Activated CD4-positive, alpha-beta T cell treated with anti-CD3 and anti-CD28 coated beads, Interleukin-10, Interleukin-2, amounts not matched to agents 100 ng/mL and 50 ng/mL, durations not matched to agents 16 hours and 8 hours (primary cell): ENCODE data around the gene SPNS3.

Experiments used
- DNase-seq: peaks from one replicate; pipeline ENCODE4 v3.0.0-alpha.2; 2020

The SPNS3 gene

GRCh38 chr17:4474093-4474492 lies 40.4 kb downstream of the SPNS3 start:
- DNase-seq, result no peak

GRCh38 chr17:4475001-4475400 lies 41.3 kb downstream of the SPNS3 start:
- DNase-seq, result no peak

- no peak for DNase-seq
These were observed 41.7 kb downstream of the SPNS3 start for GRCh38 chr17:4475463-4475862.

GRCh38 chr17:4476017-4476416 lies 42.3 kb downstream of the SPNS3 start:
- DNase-seq, result no peak

- DNase-seq, result no peak
These were observed 42.9 kb downstream of the SPNS3 start for GRCh38 chr17:4476511-4477070.

GRCh38 chr17:4477255-4477791 lies 43.6 kb downstream of the SPNS3 start:
- DNase-seq, result no peak

GRCh38 chr17:4478318-4478830 lies 44.6 kb downstream of the SPNS3 start:
- no peak for DNase-seq

- no peak for DNase-seq
These were observed 45.7 kb downstream of the SPNS3 start for GRCh38 chr17:4479340-4479981.

GRCh38 chr17:4479982-4480751 lies 46.4 kb downstream of the SPNS3 start:
- DNase-seq, result no peak

- peak; percentile 55 for DNase-seq
These were observed 47.5 kb downstream of the SPNS3 start for GRCh38 chr17:4480929-4481898.

- no peak for DNase-seq
These were observed 48.7 kb downstream of the SPNS3 start for GRCh38 chr17:4482338-4483011.

- DNase-seq, result no peak
These were observed 49.5 kb downstream of the SPNS3 start for GRCh38 chr17:4483012-4483840.

- peak; percentile 54 for DNase-seq
These were observed 52.2 kb downstream of the SPNS3 start for GRCh38 chr17:4485676-4486646.

- no peak for DNase-seq
These were observed 53.6 kb downstream of the SPNS3 start for GRCh38 chr17:4487296-4487695.

- no peak for DNase-seq
These were observed 54.3 kb downstream of the SPNS3 start for GRCh38 chr17:4487820-4488716.

GRCh38 chr17:4488989-4489595 lies 55.4 kb downstream of the SPNS3 start:
- no peak for DNase-seq

- DNase-seq, result no peak
These were observed 56.4 kb downstream of the SPNS3 start for GRCh38 chr17:4490109-4490591.

GRCh38 chr17:4490637-4491061 lies 56.9 kb downstream of the SPNS3 start:
- no peak for DNase-seq
